T follicular helper cell (primary cell): ENCODE data around the gene PPP1R13B.
A peak's percentile ranks its signal among the peaks of the same experiment; 100 is the strongest.
"Not testable (repeated sequence)": the region's sequence is repeated elsewhere in the genome, so short reads cannot be mapped to it uniquely, and the experiment has no call there.

Source experiments
- DNase-seq: peaks from one replicate; pipeline ENCODE4 v3.0.0-alpha.2; 2020; ENCODE audit warnings: low read depth
- total RNA-seq, 2 experiments: gene quantifications; one replicate each; lab custom pipeline; 2026; lab: John Stamatoyannopoulos, UW

Gene PPP1R13B
- total RNA-seq = 10.0 to 26.0 reads per million in 2 experiments

DNA sequence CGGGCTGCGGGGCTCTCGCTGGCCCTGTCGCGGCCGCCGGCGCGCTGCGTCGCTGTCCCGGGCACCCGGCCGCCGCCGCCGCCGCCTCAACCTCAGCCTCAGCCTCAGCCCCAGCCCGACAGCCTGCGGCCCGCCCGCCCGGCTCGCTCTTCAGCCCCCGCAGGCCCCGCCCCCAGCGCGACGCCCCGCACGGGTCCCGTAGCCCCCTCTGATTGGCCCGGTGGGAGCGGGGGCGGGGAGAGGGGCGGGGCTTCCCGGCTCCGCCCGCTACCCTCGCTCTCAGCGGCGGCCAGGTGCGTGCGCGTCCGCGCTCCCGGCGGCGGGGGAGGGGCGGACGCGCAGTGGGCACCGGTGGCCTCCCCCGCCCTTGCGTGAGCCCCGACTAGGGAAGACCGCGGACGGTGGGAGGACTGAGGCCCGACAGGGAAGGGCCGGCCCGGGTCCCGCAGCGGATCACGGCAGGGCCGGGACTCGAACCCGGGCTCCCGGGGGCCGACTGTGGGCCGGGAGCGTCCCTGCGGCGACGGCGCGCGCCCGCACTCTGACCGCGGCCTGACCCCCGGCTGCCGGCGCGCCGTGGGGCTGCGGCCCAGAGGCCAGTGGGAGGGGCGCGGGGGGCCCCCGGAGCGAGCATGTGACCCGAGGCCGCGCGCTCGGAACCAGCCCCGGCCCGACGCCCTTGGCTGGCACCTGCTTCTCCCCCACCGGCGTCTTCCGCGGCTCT, at the start of gene PPP1R13B:
TSS of gene PPP1R13B (minus strand) at position 125 of the 724 bp plus-strand sequence. CDS start 268 bp downstream, outside the sequence.
- DNase-seq = peak; percentile 92

DNA sequence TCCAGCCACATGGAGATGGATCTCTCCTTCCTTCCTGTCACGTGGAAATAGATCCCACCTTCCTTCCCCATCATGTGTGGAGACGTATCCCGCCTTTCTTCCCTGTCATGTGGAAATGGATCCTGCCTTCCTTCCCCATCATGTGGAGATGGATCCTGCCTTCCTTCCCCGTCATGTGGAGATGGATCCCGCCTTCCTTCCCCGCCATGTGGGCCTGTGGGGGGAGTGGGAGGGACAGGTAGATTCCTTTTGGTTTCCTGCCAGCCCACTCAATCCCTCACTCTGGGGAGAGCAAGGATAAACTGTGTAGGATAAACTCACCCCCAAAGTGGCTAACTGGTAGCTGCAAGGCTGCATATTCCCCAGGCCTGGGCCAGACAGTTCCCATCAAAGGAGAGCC, 49.2 kb upstream of the PPP1R13B start:
- no peak for DNase-seq

DNA sequence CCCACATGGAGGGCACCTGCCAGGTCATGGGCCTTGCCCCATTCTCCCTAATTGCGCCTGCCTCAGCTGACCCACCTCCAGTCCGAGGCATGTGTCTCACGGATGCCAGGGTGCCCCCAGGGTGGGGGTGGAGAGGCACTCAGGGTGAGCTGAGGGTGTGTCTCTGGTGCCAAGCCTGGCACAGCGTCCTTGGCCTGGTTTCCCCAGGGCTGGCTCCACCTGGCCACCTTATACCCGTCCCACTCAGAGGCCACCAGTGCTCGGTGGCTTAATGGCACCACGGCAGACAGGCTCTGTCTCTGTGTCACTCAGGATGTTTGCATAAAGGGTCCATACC, 47.3 kb upstream of the PPP1R13B start:
- no peak for DNase-seq

DNA sequence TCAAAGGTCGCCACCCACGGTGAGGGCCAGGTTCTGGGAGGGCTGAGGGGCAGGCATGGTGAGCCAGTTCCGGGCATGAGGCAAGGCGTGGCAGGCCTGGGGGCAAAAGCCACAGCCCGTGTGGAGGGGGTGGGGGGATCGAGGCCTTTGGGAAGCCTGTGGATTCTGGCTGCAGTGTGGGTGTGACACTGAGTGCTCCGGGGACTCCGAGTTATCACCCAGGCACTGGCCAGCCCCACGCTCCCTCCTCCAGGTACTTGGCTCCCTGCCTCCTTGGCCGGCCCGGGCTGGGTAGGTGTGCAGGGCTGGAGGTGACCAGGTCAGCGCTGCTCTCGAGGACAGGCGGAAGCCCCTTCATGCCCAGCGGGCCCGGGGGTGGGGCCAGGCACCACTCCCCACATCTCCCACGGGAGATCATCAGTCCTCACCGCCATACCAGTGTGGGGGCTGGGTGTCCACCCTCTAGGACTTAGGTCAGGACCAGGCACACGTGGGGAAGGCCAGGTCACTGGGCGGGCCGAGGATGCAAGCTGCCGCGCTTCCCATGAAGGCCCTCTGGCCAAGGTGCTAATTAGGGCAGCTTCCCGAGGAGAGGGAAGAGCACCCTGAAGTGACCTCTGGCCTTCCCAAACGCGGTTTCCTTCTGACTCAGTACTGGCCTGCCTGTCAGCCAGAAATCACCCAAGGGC, 46.8 kb upstream of the PPP1R13B start:
- no peak for DNase-seq

DNA sequence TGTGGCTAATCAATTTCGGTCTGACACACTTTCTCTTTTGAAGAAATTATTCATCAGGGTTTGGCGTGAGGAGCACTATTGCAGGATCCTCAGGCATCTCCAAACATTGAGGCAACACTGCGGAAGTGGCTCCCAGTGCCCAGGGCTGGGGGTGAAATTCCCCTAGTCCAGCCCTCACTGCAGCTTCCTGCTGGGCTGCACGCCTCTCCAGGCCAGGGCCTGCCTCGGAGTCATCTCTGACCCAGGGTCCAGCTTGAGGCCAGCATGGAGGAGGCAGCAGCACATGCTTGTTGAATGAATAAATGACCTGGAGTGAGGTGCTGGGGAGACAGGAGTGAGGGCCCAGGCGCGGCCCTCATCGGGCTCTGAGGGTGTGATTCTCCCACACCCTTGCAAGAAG, 44.9 kb upstream of the PPP1R13B start:
- DNase-seq = no peak

GRCh38 chr14:103891667-103892215, 44.4 kb upstream of the PPP1R13B start:
- no peak for DNase-seq

GRCh38 chr14:103890821-103891666, 43.7 kb upstream of the PPP1R13B start:
- no peak for DNase-seq

- DNase-seq = no peak
Measured at GRCh38 chr14:103890052-103890371, 42.6 kb upstream of the PPP1R13B start.

- DNase-seq = no peak
Measured at GRCh38 chr14:103889313-103890051, 42.1 kb upstream of the PPP1R13B start.

- DNase-seq = not testable (repeated sequence)
Measured at GRCh38 chr14:103889002-103889312, 41.6 kb upstream of the PPP1R13B start.

DNA sequence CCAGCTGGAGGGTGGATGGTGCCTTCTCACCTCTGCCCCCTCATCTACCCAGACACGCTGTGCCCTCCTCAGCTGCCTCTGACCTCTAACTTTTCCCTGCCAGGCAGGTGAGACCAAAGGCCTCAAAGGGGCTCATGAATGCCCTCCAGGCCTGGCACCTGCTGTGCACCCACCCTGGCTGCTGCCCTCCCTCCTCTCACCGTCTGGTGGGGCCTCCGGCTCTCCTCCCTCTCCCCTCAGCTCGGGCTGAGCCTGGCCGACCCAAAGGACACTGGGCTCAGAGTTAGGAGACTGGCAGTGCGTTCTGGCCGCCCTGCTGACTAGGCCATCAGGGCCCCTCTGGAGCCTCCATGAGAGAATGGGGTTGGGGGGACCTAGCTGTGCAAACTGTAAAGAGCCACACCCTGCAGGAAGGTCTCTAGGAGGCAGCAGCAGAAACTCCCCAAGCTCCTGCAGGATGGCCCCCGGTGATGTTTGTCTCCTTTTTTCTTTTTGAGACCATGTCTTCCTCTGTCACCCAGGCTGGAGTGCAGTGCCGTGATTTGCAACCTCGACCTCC, 40.3 kb upstream of the PPP1R13B start:
- DNase-seq = no peak

GRCh38 chr14:103887170-103887501, 39.8 kb upstream of the PPP1R13B start:
- DNase-seq = no peak

- DNase-seq = no peak
Measured at GRCh38 chr14:103886304-103887169, 39.2 kb upstream of the PPP1R13B start.

DNA sequence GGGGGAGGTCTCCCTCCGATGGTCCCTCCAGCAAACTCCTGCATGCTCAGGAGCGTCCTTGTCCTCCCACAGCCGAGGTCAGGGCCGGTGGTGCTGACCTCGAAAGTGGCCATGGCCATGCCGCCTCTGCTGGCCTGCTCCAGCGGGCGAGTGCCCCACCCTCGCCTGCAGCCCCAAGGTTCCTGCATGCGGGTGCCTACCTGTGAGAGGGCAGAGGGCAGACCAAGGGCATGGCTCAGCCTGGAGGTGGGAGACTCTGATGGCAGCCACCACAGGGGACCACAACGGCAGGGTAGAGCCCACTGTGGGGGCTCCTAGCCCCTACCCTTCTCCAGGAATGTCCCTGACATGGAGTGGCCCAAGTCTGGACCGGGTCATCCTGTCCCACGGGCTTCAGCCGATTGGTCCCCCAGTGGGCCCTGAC, 38.1 kb upstream of the PPP1R13B start:
- no peak for DNase-seq

GRCh38 chr14:103884854-103885253, 37.5 kb upstream of the PPP1R13B start:
- no peak for DNase-seq

- DNase-seq = no peak
Measured at GRCh38 chr14:103883263-103883523, 35.8 kb upstream of the PPP1R13B start.

- no peak for DNase-seq
Measured at GRCh38 chr14:103882503-103883262, 35.3 kb upstream of the PPP1R13B start.

DNA sequence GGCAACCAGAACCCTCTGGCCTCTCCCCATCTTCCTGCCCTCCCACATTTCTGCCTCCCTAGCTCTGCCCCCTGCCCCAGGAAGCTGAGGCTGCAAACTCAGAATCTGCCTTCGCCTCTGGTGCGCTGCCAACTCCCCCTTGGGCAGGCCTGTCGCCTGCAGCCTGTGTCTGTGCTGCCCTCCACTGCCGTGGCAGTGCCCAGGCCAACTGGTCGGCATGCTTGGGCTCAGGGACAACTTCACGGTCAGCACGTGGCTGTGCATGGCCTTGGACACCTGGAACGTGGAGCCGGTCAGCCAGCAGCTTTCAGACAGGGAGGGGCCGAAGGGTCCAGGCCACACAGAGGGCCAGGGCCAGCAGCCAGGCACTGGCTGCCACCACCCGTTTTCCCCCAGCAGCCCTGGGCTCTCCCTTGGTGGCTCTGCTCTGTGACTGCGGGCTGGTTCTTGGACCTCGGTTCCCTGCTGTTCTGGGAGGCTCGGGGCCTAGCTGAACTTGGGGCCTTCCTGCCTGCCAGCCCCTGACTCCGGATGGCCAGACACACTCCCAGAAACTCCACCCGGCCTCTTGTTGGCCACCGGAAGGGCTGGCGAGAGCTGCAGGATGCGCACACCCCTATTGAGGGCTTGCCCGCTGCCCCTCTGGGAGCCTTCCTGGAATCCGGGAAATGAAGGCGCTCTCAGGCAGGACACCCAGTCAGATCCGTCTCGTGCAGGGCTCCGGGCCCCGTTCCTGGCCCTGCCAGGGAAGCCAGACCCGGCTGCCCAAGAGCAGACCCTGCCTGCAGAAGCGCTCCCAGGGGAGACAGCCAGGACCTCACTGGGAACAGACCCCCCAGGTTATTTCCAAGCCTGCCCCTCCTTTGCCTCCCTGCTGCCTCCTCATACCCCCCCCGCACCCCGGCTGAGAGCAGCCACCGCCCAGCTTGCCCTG, 34.2 kb upstream of the PPP1R13B start:
- DNase-seq = no peak
